ENCODE results near the gene FLNC.

The FLNC gene

GRCh38 chr7:128830231-128831177 lies at the start of gene FLNC:
Gene FLNC, plus strand, starts transcription at chr7:128830406. Its CDS starts 232 bp downstream, at chr7:128830638.
- no peak for FAIRE-seq
- peak; percentile 59 for DNase-seq (ENCODE audit: insufficient read length, low spot score)

GRCh38 chr7:128781126-128781525 lies 49.1 kb upstream of the FLNC start:
- FAIRE-seq = no peak
- DNase-seq (ENCODE audit: insufficient read length, low spot score) = no peak

- DNase-seq (ENCODE audit: insufficient read length, low spot score) (no peak), FAIRE-seq (no peak)
These were observed 48.4 kb upstream of the FLNC start for GRCh38 chr7:128781851-128782250.

- DNase-seq (ENCODE audit: insufficient read length, low spot score) (no peak), FAIRE-seq (no peak)
These were observed 46.9 kb upstream of the FLNC start for GRCh38 chr7:128783143-128783861.

- DNase-seq (ENCODE audit: insufficient read length, low spot score) (no peak), FAIRE-seq (no peak)
These were observed 44.5 kb upstream of the FLNC start for GRCh38 chr7:128785738-128786137.

- DNase-seq (ENCODE audit: insufficient read length, low spot score) = no peak
- FAIRE-seq = no peak
These were observed 41.5 kb upstream of the FLNC start for GRCh38 chr7:128788446-128789412.

GRCh38 chr7:128790315-128791041 lies 39.7 kb upstream of the FLNC start:
- FAIRE-seq (no peak), DNase-seq (ENCODE audit: insufficient read length, low spot score) (no peak)

- FAIRE-seq = no peak
- DNase-seq (ENCODE audit: insufficient read length, low spot score) = peak; percentile 49
These were observed 38.9 kb upstream of the FLNC start, which contains the start of gene CCDC136 for GRCh38 chr7:128791121-128791971. Gene CCDC136, plus strand, starts transcription at chr7:128791968. Its CDS starts 444 bp downstream, at chr7:128792412.

- DNase-seq (ENCODE audit: insufficient read length, low spot score) (peak; percentile 37), FAIRE-seq (no peak)
These were observed 38.3 kb upstream of the FLNC start for GRCh38 chr7:128791972-128792327.

- no peak for DNase-seq (ENCODE audit: insufficient read length, low spot score)
- no peak for FAIRE-seq
These were observed 37.6 kb upstream of the FLNC start for GRCh38 chr7:128792471-128793180.

- DNase-seq (ENCODE audit: insufficient read length, low spot score) (no peak), FAIRE-seq (no peak)
These were observed 37.0 kb upstream of the FLNC start for GRCh38 chr7:128793181-128793547.

GRCh38 chr7:128794020-128794419 lies 36.2 kb upstream of the FLNC start:
- DNase-seq (ENCODE audit: insufficient read length, low spot score) (no peak), FAIRE-seq (no peak)

GRCh38 chr7:128794436-128794835 lies 35.8 kb upstream of the FLNC start:
- FAIRE-seq (no peak), DNase-seq (ENCODE audit: insufficient read length, low spot score) (no peak)

GRCh38 chr7:128795129-128795528 lies 35.1 kb upstream of the FLNC start:
- DNase-seq (ENCODE audit: insufficient read length, low spot score) (no peak), FAIRE-seq (no peak)

- DNase-seq (ENCODE audit: insufficient read length, low spot score) (no peak), FAIRE-seq (no peak)
These were observed 33.9 kb upstream of the FLNC start for GRCh38 chr7:128796327-128796726.

GRCh38 chr7:128799451-128799850 lies 30.8 kb upstream of the FLNC start:
- FAIRE-seq (no peak), DNase-seq (ENCODE audit: insufficient read length, low spot score) (no peak)

- DNase-seq (ENCODE audit: insufficient read length, low spot score) = no peak
- no peak for FAIRE-seq
These were observed 29.6 kb upstream of the FLNC start for GRCh38 chr7:128800567-128800966.

GRCh38 chr7:128801003-128801402 lies 29.2 kb upstream of the FLNC start:
- no peak for FAIRE-seq

More at GRCh38 chr7:128801003-128801402, 29.2 kb upstream of the FLNC start:
- DNase-seq (ENCODE audit: insufficient read length, low spot score) = no peak
